ENCODE results near the gene PPM1N.

Gene PPM1N

DNA sequence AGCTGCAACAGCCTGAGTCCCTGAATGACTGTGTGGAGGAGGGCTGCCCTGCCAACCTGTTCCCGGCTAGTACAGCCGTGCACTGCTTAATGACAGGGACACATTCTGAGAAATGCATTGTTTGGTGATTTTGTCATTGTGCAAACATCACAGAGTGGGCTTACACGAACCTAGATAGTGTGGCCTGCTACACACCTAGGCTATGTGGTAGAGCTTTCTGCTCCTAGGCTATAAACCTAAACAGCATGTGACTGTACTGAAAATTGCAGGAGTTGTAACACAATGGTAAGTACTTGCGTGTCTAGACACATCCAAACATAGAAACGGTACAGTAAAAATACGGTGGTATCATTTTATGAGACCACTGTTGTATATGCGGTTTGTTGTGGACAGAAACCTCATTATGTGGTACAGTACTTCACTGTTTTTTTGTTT, 44.0 kb downstream of the PPM1N start:
- no peak overlapping the region for H3K4me3 ChIP-seq (ENCODE audit: low read depth, low read length)
- TF ChIP-seq, protein P1, sequence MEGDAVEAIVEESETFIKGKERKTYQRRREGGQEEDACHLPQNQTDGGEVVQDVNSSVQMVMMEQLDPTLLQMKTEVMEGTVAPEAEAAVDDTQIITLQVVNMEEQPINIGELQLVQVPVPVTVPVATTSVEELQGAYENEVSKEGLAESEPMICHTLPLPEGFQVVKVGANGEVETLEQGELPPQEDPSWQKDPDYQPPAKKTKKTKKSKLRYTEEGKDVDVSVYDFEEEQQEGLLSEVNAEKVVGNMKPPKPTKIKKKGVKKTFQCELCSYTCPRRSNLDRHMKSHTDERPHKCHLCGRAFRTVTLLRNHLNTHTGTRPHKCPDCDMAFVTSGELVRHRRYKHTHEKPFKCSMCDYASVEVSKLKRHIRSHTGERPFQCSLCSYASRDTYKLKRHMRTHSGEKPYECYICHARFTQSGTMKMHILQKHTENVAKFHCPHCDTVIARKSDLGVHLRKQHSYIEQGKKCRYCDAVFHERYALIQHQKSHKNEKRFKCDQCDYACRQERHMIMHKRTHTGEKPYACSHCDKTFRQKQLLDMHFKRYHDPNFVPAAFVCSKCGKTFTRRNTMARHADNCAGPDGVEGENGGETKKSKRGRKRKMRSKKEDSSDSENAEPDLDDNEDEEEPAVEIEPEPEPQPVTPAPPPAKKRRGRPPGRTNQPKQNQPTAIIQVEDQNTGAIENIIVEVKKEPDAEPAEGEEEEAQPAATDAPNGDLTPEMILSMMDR (IDR thresholded peaks at IDR 0.05; ENCODE audit: control insufficient read depth, extremely low read depth, insufficient read depth) = no peak
- no peak for DNase-seq (ENCODE audit: low read depth)

DNA sequence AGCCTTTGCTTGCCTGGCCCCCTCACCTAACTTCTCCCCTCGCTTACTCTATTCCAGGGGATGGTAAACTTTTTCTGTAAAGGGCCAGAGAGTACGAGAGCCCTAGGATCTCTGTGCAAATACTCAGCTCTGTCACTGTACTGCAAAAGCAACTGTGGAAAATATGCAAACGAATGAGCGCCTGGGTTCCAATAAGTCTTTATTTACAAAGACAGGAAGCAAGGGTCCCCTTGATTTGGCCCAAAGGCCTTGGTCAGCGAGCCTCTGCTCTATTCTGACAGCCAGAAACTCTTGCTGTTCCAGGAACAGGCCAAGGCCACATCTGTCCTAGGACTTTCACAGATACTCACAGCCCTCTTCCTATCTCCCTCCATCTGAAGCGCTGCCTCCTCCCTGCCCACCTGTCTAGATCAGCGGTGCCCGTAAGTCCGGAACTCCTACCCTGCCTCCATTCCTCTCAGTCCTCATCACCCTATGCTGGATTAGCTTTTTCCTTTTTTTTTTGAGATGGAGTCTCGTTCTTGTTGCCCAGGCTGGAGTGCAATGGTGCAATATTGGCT, 49.0 kb downstream of the PPM1N start:
- DNase-seq (ENCODE audit: low read depth) = no peak
- TF ChIP-seq, protein P1 (IDR thresholded peaks at IDR 0.05; ENCODE audit: control insufficient read depth, extremely low read depth, insufficient read depth) = no peak
- H3K4me3 ChIP-seq (ENCODE audit: low read depth, low read length) = no peak overlapping the region

DNA sequence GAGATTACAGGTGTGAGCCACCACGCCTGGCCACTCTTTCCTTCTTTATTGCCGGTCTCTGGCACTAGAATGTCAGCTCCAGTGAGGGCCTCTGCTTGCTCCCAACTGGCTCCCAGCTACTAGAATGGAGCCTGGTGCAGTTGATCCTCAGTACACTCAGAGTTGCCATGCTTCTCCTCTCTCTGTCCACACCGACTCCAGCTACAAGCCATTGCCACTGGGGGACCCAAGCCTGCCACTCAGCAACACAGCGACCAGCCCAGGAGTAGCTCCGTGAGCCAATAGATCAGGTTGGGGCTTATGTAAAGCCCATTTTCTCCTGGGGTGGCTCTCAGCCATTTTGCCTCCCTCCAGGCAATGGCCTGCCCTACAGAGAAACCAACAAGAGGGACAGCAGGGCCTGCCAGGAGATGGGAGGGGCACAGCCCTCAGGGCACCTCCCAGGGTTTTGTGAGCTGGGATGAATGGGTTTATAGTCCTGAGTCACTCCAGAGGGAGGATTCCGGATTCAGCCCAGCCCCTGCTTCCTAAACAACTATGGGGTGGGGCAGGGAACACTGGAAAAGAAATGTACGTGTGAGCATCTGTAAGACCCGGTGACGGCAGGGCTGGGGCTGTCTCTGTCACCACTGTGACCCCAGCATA, 49.8 kb downstream of the PPM1N start:
- TF ChIP-seq, protein P1 (IDR thresholded peaks at IDR 0.05; ENCODE audit: control insufficient read depth, extremely low read depth, insufficient read depth) = no peak
- no peak overlapping the region for H3K4me3 ChIP-seq (ENCODE audit: low read depth, low read length)
- DNase-seq (ENCODE audit: low read depth) = no peak
